Measurements from ENCODE around the gene ELFN1.

GRCh38 chr7:1737523-1737922 lies 67.4 kb downstream of the ELFN1 start:
- TF ChIP-seq POLR2A (IDR thresholded peaks at IDR 0.05) (no peak), CTCF (IDR thresholded peaks at IDR 0.05) (no peak), EP300 (IDR thresholded peaks at IDR 0.05) (no peak), POLR2AphosphoS5 (IDR thresholded peaks at IDR 0.05) (no peak)
